ENCODE data around the gene CLCA1. TPM values are rescaled to one million over a fixed set of nuclear protein-coding genes. Genes with fewer than 3 reads are reported as not detected.

Gene CLCA1
- total RNA-seq, 1 experiment from 2014 or later: not detected

DNA sequence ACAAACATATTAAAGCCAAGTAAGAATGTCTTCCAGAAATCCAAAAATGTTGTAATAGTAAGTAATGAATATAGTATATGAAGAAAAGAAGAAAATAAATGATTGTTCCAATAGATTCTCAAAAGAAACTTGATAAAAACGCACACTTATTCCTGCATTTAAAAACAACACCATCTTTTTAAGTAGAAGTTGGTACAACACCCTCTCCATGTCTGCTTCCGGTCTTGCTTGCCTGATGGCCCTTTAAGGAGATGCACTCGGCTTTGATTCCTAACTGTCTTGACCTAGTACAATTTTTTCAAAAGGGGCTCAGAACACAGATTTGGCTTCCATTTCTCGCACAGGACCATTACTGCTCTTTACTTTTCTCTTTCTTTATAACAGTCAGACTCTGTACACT lies 9.0 kb downstream of the CLCA1 start:
- Mint-ChIP-seq H3K9me3 (no peaks in the 10 kb centered on the region), H3K27me3 (ENCODE audit: low read depth) (no peaks in the 10 kb centered on the region), H3K4me3 (no peak overlapping the region), H3K27ac (no peak overlapping the region), H3K36me3 (ENCODE audit: insufficient read depth in 1 of 3, low read depth in 3 of 3) (no peaks in the 10 kb centered on the region), H3K4me1 (peaks cover 13% of the 10 kb centered on the region in 2 experiments)
- no peak overlapping the region for H4K91ac ChIP-seq (ENCODE audit: insufficient read length, low read depth, low read length)
- H2BK120ac ChIP-seq (ENCODE audit: low read depth, low read length, poor library complexity, severe bottlenecking): no peak overlapping the region
- H3K27ac ChIP-seq (ENCODE audit: insufficient read length, low read depth, low read length): no peak overlapping the region
- H3K14ac ChIP-seq (ENCODE audit: insufficient read depth, low read length): no peak overlapping the region
- H2AK5ac ChIP-seq (ENCODE audit: insufficient read length, low read length): no peak overlapping the region
- H4K20me1 ChIP-seq (ENCODE audit: control insufficient read depth, insufficient read depth, insufficient read length): no peaks in the 10 kb centered on the region
- H2BK12ac ChIP-seq (ENCODE audit: insufficient read length, low read depth, low read length): no peak overlapping the region
- no peak overlapping the region for H2AFZ ChIP-seq (ENCODE audit: low read length)
- no peak overlapping the region for H2BK15ac ChIP-seq (ENCODE audit: low read depth, low read length)
- H3K23me2 ChIP-seq (ENCODE audit: insufficient read length, low read depth, low read length, poor library complexity, severe bottlenecking): no peaks in the 10 kb centered on the region
- H3K4ac ChIP-seq (ENCODE audit: low read depth, low read length): no peak overlapping the region
- no peak overlapping the region for H3K9ac ChIP-seq (ENCODE audit: extremely low read depth, insufficient read length, low read length)
- no peak overlapping the region for H4K5ac ChIP-seq (ENCODE audit: insufficient read length, low read depth, low read length)
- no peaks in the 10 kb centered on the region for H3K4me1 ChIP-seq (ENCODE audit: insufficient read depth, low read length)
- no peaks in the 10 kb centered on the region for H3K79me2 ChIP-seq (ENCODE audit: insufficient read depth, low read length)
- TF ChIP-seq, protein P1, sequence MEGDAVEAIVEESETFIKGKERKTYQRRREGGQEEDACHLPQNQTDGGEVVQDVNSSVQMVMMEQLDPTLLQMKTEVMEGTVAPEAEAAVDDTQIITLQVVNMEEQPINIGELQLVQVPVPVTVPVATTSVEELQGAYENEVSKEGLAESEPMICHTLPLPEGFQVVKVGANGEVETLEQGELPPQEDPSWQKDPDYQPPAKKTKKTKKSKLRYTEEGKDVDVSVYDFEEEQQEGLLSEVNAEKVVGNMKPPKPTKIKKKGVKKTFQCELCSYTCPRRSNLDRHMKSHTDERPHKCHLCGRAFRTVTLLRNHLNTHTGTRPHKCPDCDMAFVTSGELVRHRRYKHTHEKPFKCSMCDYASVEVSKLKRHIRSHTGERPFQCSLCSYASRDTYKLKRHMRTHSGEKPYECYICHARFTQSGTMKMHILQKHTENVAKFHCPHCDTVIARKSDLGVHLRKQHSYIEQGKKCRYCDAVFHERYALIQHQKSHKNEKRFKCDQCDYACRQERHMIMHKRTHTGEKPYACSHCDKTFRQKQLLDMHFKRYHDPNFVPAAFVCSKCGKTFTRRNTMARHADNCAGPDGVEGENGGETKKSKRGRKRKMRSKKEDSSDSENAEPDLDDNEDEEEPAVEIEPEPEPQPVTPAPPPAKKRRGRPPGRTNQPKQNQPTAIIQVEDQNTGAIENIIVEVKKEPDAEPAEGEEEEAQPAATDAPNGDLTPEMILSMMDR (conservative IDR thresholded peaks at IDR 0.05): no peak
- H3K79me1 ChIP-seq (ENCODE audit: insufficient read depth, low read depth, low read length, poor library complexity, severe bottlenecking): no peaks in the 10 kb centered on the region
- no peak overlapping the region for H3K4me2 ChIP-seq (ENCODE audit: insufficient read depth, insufficient read length, low read length)
- H3T11ph ChIP-seq (ENCODE audit: low read length): no peak overlapping the region
- H3K27me3 ChIP-seq (ENCODE audit: insufficient read depth, low read length): no peaks in the 10 kb centered on the region
- H3K9me3 ChIP-seq (ENCODE audit: control insufficient read depth, low read depth, low read length): no peaks in the 10 kb centered on the region
- WGBS (ENCODE audit: extremely low coverage, insufficient read length, low lambda C conversion rate): no CpG with 5 or more reads among the region's 4 CpGs
- no peak overlapping the region for H3K18ac ChIP-seq (ENCODE audit: insufficient read length, low read depth, low read length)
- no peak overlapping the region for H3K23ac ChIP-seq (ENCODE audit: insufficient read length, low read depth, low read length)
- no peak overlapping the region for H3K56ac ChIP-seq (ENCODE audit: insufficient read length, low read depth, low read length)
- no peak overlapping the region for H4K8ac ChIP-seq (replicated peaks; ENCODE audit: insufficient read length, low read depth, low read length)
- no peak for DNase-seq
- H2BK5ac ChIP-seq (ENCODE audit: insufficient read length, low read length): no peak overlapping the region
- no peak overlapping the region for H2BK20ac ChIP-seq (ENCODE audit: low read depth, low read length, poor library complexity, severe bottlenecking)

Data from H9 (cell line).